Measurements from ENCODE around the gene RNF167.

RNF167 gene

DNA sequence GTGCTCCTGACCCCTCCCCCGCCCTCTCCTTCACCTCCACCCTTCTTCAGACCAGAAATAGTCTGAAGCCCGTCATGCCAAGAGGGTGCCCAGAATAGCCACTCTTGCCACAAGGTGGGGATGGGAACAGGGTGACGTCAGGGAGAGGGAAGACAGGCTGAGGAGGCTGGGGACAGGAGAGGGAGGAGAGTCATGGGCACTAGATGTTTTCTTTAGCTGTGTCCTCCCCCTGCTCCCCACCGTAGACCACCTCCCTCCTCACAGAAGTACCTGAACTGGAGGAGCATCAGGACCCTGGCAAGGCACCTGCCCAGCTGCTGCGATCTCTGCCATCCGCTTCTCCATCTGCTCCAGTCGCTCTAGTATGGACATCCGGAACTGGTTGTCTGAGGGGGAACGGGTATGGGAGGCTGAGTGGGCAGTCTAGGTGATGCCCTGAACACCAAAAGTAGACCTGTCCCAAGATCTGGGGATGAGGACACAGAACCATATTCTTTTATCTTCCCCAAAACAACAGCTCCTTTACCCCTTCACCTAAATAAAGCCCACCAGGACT, 34.1 kb downstream of the RNF167 start:
- TF ChIP-seq CTCF (conservative IDR thresholded peaks at IDR 0.05; ENCODE audit: control insufficient read depth, insufficient read depth, low read depth, low read length) = no peak
- no peak for DNase-seq (ENCODE audit: low read depth)
- no peak overlapping the region for H3K4me3 ChIP-seq (ENCODE audit: control insufficient read depth, low read depth, low read length)

GRCh38 chr17:4978726-4979125, 38.7 kb downstream of the RNF167 start:
- DNase-seq (ENCODE audit: low read depth) = no peak
- H3K4me3 ChIP-seq (ENCODE audit: control insufficient read depth, low read depth, low read length) = no peak overlapping the region
- no peak for TF ChIP-seq CTCF (conservative IDR thresholded peaks at IDR 0.05; ENCODE audit: control insufficient read depth, insufficient read depth, low read depth, low read length)

- H3K4me3 ChIP-seq (ENCODE audit: control insufficient read depth, low read depth, low read length) = no peak overlapping the region
- peak; percentile 67 for TF ChIP-seq CTCF (conservative IDR thresholded peaks at IDR 0.05; ENCODE audit: control insufficient read depth, insufficient read depth, low read depth, low read length)
- DNase-seq (ENCODE audit: low read depth) = peak; percentile 52
Observed at GRCh38 chr17:4980644-4981216, 40.7 kb downstream of the RNF167 start.

- TF ChIP-seq CTCF (conservative IDR thresholded peaks at IDR 0.05; ENCODE audit: control insufficient read depth, insufficient read depth, low read depth, low read length) = no peak
- peak; percentile 49 for DNase-seq (ENCODE audit: low read depth)
- H3K4me3 ChIP-seq (ENCODE audit: control insufficient read depth, low read depth, low read length) = no peak overlapping the region
Observed at GRCh38 chr17:4982305-4982704, 42.2 kb downstream of the RNF167 start.

- DNase-seq (ENCODE audit: low read depth) = peak; percentile 44
- H3K4me3 ChIP-seq (ENCODE audit: control insufficient read depth, low read depth, low read length) = peak overlapping the region; percentile 74
Observed at GRCh38 chr17:4986403-4986802, 46.3 kb downstream of the RNF167 start.

DNA sequence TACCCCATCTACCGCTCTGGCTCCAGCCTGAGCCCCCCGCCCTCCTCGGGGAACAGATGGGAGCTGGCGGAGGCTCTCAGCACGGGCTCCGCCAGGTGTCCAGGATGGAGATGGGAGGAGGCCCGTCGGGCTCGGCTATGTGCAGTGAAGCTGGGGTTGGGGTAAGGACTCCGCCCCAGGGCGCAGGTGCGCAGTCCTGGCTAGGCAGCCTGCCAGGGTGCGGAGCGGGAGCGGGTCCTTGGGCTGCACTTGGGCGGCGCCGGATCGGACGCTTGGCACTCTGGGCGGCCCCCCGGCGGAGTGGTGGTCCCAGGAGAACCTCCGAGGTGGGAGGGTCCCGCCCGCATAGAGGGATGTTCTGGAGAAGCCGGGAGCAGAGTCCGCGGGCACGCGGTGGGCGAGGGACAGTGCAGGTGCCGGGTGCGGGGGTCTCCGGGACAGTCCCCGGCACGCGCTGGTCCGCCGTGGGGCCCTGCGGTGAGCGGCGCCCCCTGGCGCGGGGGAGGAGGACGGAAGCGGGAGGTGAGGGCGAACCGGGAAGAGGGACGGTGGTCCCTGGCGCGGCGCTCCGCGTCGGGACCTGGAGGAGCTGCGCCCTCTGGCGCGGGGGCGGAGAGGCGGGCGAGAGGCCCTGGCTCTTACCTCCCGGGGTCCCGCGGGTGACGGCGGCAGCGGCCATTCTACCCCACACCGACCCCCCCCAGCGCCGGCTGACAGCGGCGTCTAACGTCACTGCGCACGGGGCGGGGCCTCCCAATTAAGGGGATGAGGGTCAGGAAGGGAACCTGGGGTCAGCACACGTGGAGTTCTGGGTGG, 47.1 kb downstream of the RNF167 start, which contains the start of gene CAMTA2:
Gene CAMTA2, minus strand, starts transcription at position 725 of the 816 bp plus-strand sequence. CDS start 1,453 bp downstream, outside the sequence.
- DNase-seq (ENCODE audit: low read depth) = peak; percentile 59
- TF ChIP-seq CTCF (conservative IDR thresholded peaks at IDR 0.05; ENCODE audit: control insufficient read depth, insufficient read depth, low read depth, low read length) = peak; percentile 36
- H3K4me3 ChIP-seq (ENCODE audit: control insufficient read depth, low read depth, low read length) = peak within 1 kb of the TSS; percentile 74

More at GRCh38 chr17:4986403-4986802, 46.3 kb downstream of the RNF167 start:
- TF ChIP-seq CTCF (conservative IDR thresholded peaks at IDR 0.05; ENCODE audit: control insufficient read depth, insufficient read depth, low read depth, low read length) = no peak
